ENCODE data around the gene NUAK2. TPM values are rescaled to one million over a fixed set of nuclear protein-coding genes. Genes with fewer than 3 reads are reported as not detected.
A peak's percentile ranks its signal among the peaks of the same experiment; 100 is the strongest.

Gene NUAK2
- total RNA-seq, 6 experiments from 2014 or later, result 6.3 to 8.2 (median 7.3) TPM

GRCh38 chr1:205260948-205261732 lies 60.4 kb downstream of the NUAK2 start:
- Mint-ChIP-seq H3K36me3 (ENCODE audit: low read depth) (no peaks in the 10 kb centered on the region), H3K9me3 (no peaks in the 10 kb centered on the region), H3K27ac (no peak overlapping the region), H3K27me3 (ENCODE audit: insufficient read depth) (peaks cover 2% of the 10 kb centered on the region; the same call in 1 of the 2 replicates), H3K4me1 (ENCODE audit: low read depth) (peaks cover 57% of the 10 kb centered on the region), H3K4me3 (no peak overlapping the region)
- TF ChIP-seq CTCF (IDR thresholded peaks at IDR 0.05), result no peak
- DNase-seq, result no peak

- peak overlapping the region; percentile 94; the same call in 1 of the 2 replicates for H3K27ac Mint-ChIP-seq
- TF ChIP-seq CTCF (IDR thresholded peaks at IDR 0.05), result no peak
- no peak overlapping the region for H3K4me3 Mint-ChIP-seq
- H3K9me3 Mint-ChIP-seq, result no peaks in the 10 kb centered on the region
- peaks cover 1% of the 10 kb centered on the region for H3K27me3 Mint-ChIP-seq (ENCODE audit: insufficient read depth)
- peaks cover 69% of the 10 kb centered on the region for H3K4me1 Mint-ChIP-seq (ENCODE audit: low read depth)
- H3K36me3 Mint-ChIP-seq (ENCODE audit: low read depth), result no peaks in the 10 kb centered on the region
- DNase-seq, result no peak
These were observed 61.5 kb downstream of the NUAK2 start for GRCh38 chr1:205259998-205260397.

GRCh38 chr1:205259324-205259832 lies 62.2 kb downstream of the NUAK2 start:
- Mint-ChIP-seq H3K27me3 (ENCODE audit: insufficient read depth) (peaks cover 1% of the 10 kb centered on the region), H3K27ac (peak overlapping the region; percentile 94), H3K4me3 (peak overlapping the region; percentile 43), H3K9me3 (no peaks in the 10 kb centered on the region), H3K36me3 (ENCODE audit: low read depth) (no peaks in the 10 kb centered on the region), H3K4me1 (ENCODE audit: low read depth) (peaks cover 69% of the 10 kb centered on the region)
- no peak for TF ChIP-seq CTCF (IDR thresholded peaks at IDR 0.05)
- DNase-seq, result no peak

- Mint-ChIP-seq H3K4me1 (ENCODE audit: low read depth) (peaks cover 67% of the 10 kb centered on the region), H3K9me3 (no peaks in the 10 kb centered on the region), H3K4me3 (no peak overlapping the region), H3K36me3 (ENCODE audit: low read depth) (no peaks in the 10 kb centered on the region), H3K27ac (peak overlapping the region; percentile 94), H3K27me3 (ENCODE audit: insufficient read depth) (peaks cover 1% of the 10 kb centered on the region)
- TF ChIP-seq CTCF (IDR thresholded peaks at IDR 0.05), result no peak
- DNase-seq, result peak; percentile 31
These were observed 62.8 kb downstream of the NUAK2 start for GRCh38 chr1:205258719-205259118.

GRCh38 chr1:205258261-205258691 lies 63.3 kb downstream of the NUAK2 start:
- Mint-ChIP-seq H3K27ac (peak overlapping the region; percentile 94), H3K4me3 (no peak overlapping the region), H3K9me3 (no peaks in the 10 kb centered on the region), H3K4me1 (ENCODE audit: low read depth) (peaks cover 62% of the 10 kb centered on the region), H3K36me3 (ENCODE audit: low read depth) (no peaks in the 10 kb centered on the region), H3K27me3 (ENCODE audit: insufficient read depth) (peaks cover 1% of the 10 kb centered on the region)
- no peak for DNase-seq
- TF ChIP-seq CTCF (IDR thresholded peaks at IDR 0.05), result no peak
